Astrocyte of the spinal cord (primary cell): ENCODE measurements around the gene ZC3H12C.

ENCODE experiments used
- DNase-seq: peaks from one replicate; pipeline ENCODE4 v3.0.0; 2011; ENCODE audit warnings: low read depth, low spot score
- H3K4me3 ChIP-seq: 2 replicates; pipeline ENCODE4 v1.5.1; 2011; ENCODE audit warnings: low read depth, mild to moderate bottlenecking, low read length, moderate library complexity
- CTCF ChIP-seq: IDR thresholded peaks from 2 replicates; pipeline ENCODE4 v1.5.1; 2012; ENCODE audit warnings: low read depth, mild to moderate bottlenecking, low read length, inconsistent platforms
- in situ Hi-C: cut with HindIII; loops from 2 replicates; pipeline ENCODE4 v1.10.0; 2017; ENCODE audit warnings: low sequenced_read_pairs

ZC3H12C gene

GRCh38 chr11:110070176-110070575 lies 23.0 kb upstream of the ZC3H12C start:
- H3K4me3 ChIP-seq = no peak overlapping the region
- in situ Hi-C loops = no loop called here
- no peak for DNase-seq
- TF ChIP-seq CTCF = no peak

- no peak for DNase-seq
- TF ChIP-seq CTCF = no peak
- in situ Hi-C loops = no loop called here
- H3K4me3 ChIP-seq = no peak overlapping the region
Observed at GRCh38 chr11:110071197-110071596, 22.0 kb upstream of the ZC3H12C start.

DNA sequence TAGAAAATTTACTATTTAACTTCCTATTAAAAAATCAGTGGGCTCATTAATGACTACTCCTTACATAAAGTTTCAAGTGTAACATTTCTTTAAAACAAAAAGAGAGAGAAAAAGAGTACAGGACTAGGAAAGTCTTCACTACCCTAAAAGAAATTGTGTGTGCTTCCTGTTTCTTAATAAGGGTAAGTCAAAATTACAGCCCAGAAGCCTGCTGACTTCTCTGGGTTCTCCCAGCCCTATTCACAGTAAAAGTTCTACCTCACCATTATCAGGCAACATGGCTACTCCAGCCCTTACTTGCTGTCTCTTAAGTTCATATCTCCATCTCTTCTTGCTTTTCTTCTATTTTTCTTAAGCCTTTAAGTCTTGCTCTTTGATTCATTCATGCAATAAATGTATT lies 20.3 kb upstream of the ZC3H12C start:
- no peak for TF ChIP-seq CTCF
- in situ Hi-C loops = no loop called here
- H3K4me3 ChIP-seq = no peak overlapping the region
- DNase-seq = no peak

- no peak for DNase-seq
- in situ Hi-C loops = no loop called here
- H3K4me3 ChIP-seq = no peak overlapping the region
- TF ChIP-seq CTCF = no peak
Observed at GRCh38 chr11:110074499-110074898, 18.7 kb upstream of the ZC3H12C start.

DNA sequence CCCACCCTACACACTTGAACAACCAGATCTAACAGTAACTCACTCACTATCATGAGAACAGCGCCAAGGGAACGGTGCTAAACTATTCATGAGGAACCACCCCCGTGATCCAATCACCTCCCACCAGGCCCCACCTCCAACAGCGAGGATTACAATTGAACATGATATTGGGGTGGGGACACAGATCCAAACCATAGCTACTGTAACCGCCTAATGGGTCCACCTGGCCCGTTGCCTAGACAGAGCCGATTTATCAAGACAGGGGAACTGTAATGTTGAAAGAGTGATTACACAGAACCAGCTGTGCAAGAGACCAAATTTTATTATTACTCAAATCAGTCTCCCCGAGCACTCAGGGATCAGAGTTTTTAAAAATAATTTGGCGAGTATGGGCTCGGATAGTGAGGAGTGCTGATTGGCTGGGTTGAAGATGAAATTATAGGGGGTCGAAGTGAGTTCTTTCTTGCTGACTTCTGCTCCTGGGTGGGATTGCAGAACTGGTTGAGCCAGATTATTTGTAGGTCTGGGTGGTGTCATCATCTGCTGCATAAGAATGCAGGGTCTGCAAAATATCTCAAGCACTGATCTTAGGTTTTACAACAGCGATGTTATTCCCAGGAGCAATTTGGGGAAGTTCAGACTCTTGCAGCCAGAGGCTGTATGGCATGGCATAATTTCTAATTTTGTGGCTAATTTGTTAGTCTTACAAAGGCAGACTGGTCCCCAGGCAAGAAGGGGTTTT lies 17.9 kb upstream of the ZC3H12C start:
- H3K4me3 ChIP-seq = no peak overlapping the region
- no peak for TF ChIP-seq CTCF
- peak; percentile 15 for DNase-seq
- in situ Hi-C loops = no loop called here

DNA sequence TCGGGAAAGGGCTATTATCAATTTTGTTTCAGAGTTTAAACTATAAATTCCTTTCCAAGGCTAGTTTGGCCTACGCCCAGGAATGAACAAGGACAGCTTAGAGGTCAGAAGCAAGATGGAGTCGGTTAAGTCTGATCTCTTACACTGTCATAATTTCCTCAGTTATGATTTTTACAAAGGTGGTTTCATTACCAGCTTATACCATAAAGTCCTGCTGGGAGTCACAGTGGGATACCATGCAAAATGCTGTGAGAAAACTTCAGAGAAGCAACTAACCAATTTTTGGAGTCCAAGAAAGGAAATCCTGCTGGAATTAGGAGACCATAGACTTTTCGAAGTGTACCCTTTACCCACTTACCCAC lies 17.4 kb upstream of the ZC3H12C start:
- no peak for TF ChIP-seq CTCF
- H3K4me3 ChIP-seq = no peak overlapping the region
- in situ Hi-C loops = no loop called here
- DNase-seq = no peak
